KG1 (cell line): ENCODE measurements around the gene ABHD17B.
"Not testable (repeated sequence)": the region's sequence is repeated elsewhere in the genome, so short reads cannot be mapped to it uniquely, and the experiment has no call there.

Experiments
- DNase-seq: peaks from one replicate; lab custom pipeline; 2025; lab: John Stamatoyannopoulos, UW

Gene ABHD17B

GRCh38 chr9:71911061-71911907 is at the start of gene ABHD17B, which contains the start of gene C9orf85:
TSS of gene ABHD17B (minus strand) at chr9:71911193. CDS start at chr9:71875080, 36,113 bp downstream.
TSS of gene C9orf85 (plus strand) at chr9:71911639. CDS start at chr9:71911735, 96 bp downstream.
- DNase-seq: peak; percentile 98

GRCh38 chr9:71955300-71955915 is 44.4 kb upstream of the ABHD17B start:
- DNase-seq: no peak

GRCh38 chr9:71954652-71955051 is 43.7 kb upstream of the ABHD17B start:
- not testable (repeated sequence) for DNase-seq

GRCh38 chr9:71944754-71945375 is 33.9 kb upstream of the ABHD17B start:
- DNase-seq: no peak

GRCh38 chr9:71941998-71942567 is 31.1 kb upstream of the ABHD17B start:
- DNase-seq: no peak

GRCh38 chr9:71941060-71941568 is 30.1 kb upstream of the ABHD17B start:
- no peak for DNase-seq

GRCh38 chr9:71937898-71938297 is 26.9 kb upstream of the ABHD17B start:
- DNase-seq: no peak

- DNase-seq: no peak
Observed at GRCh38 chr9:71937070-71937625, 26.2 kb upstream of the ABHD17B start.

- DNase-seq: no peak
Observed at GRCh38 chr9:71936066-71936465, 25.1 kb upstream of the ABHD17B start.

- DNase-seq: no peak
Observed at GRCh38 chr9:71931166-71931565, 20.2 kb upstream of the ABHD17B start.

GRCh38 chr9:71929791-71930440 is 18.9 kb upstream of the ABHD17B start:
- DNase-seq: no peak

GRCh38 chr9:71929223-71929622 is 18.2 kb upstream of the ABHD17B start:
- DNase-seq: no peak

GRCh38 chr9:71928806-71929205 is 17.8 kb upstream of the ABHD17B start:
- no peak for DNase-seq

- DNase-seq: no peak
Observed at GRCh38 chr9:71928376-71928775, 17.4 kb upstream of the ABHD17B start.

- DNase-seq: no peak
Observed at GRCh38 chr9:71925834-71926233, 14.8 kb upstream of the ABHD17B start.

- DNase-seq: no peak
Observed at GRCh38 chr9:71924576-71924975, 13.6 kb upstream of the ABHD17B start.

- DNase-seq: no peak
Observed at GRCh38 chr9:71921190-71921814, 10.3 kb upstream of the ABHD17B start.

- no peak for DNase-seq
Observed at GRCh38 chr9:71920456-71921189, 9.6 kb upstream of the ABHD17B start.

GRCh38 chr9:71918419-71918818 is 7.4 kb upstream of the ABHD17B start:
- DNase-seq: no peak

- no peak for DNase-seq
Observed at GRCh38 chr9:71916834-71917534, 6.0 kb upstream of the ABHD17B start.
